Adipocyte (in vitro differentiated cells): ENCODE measurements around the gene MYO5B.

Source experiments
- DNase-seq: peaks from one replicate; pipeline ENCODE4 v3.0.0-alpha.2; 2015; ENCODE audit warnings: low read depth
- H3K27me3 ChIP-seq: replicated peaks from 2 replicates; pipeline ENCODE4 v1.7.0; 2013; ENCODE audit warnings: mild to moderate bottlenecking, low read length, moderate library complexity; ENCODE audit not compliant: control insufficient read depth, insufficient read depth
- H3K36me3 ChIP-seq: 2 replicates; pipeline ENCODE4 v1.7.0; 2013; ENCODE audit warnings: low read length, mild to moderate bottlenecking, moderate library complexity; ENCODE audit not compliant: control insufficient read depth, insufficient read depth, severe bottlenecking
- H3K4me1 ChIP-seq: 2 replicates; pipeline ENCODE4 v1.7.0; 2013; ENCODE audit warnings: mild to moderate bottlenecking, low read length, moderate library complexity; ENCODE audit not compliant: control insufficient read depth, insufficient read depth
- H3K4me3 ChIP-seq: 2 replicates; pipeline ENCODE4 v1.7.0; 2013; ENCODE audit warnings: mild to moderate bottlenecking, low read length, moderate library complexity
- H3K9ac ChIP-seq: 2 replicates; pipeline ENCODE4 v1.7.0; 2013; ENCODE audit warnings: mild to moderate bottlenecking, low read length, moderate library complexity
- H3K9me3 ChIP-seq: 2 replicates; pipeline ENCODE4 v1.7.0; 2013; ENCODE audit warnings: mild to moderate bottlenecking, low read length, moderate library complexity; ENCODE audit not compliant: control insufficient read depth

The MYO5B gene

GRCh38 chr18:50187659-50188058 is 7.3 kb downstream of the MYO5B start:
- Histone ChIP-seq H3K4me1 (no peaks in the 10 kb centered on the region), H3K4me3 (no peak overlapping the region), H3K9me3 (no peaks in the 10 kb centered on the region), H3K36me3 (no peaks in the 10 kb centered on the region), H3K9ac (no peak overlapping the region), H3K27me3 (peaks cover 45% of the 10 kb centered on the region)
- no peak for DNase-seq

- no peak for DNase-seq
- Histone ChIP-seq H3K4me3 (no peak overlapping the region), H3K36me3 (no peaks in the 10 kb centered on the region), H3K9ac (no peak overlapping the region), H3K9me3 (no peaks in the 10 kb centered on the region), H3K27me3 (peaks cover 43% of the 10 kb centered on the region), H3K4me1 (no peaks in the 10 kb centered on the region)
Measured at GRCh38 chr18:50186385-50186784, 8.6 kb downstream of the MYO5B start.

GRCh38 chr18:50183556-50183955 is 11.4 kb downstream of the MYO5B start:
- H3K27me3 ChIP-seq: peaks cover 43% of the 10 kb centered on the region
- H3K9me3 ChIP-seq: no peaks in the 10 kb centered on the region
- H3K4me3 ChIP-seq: no peak overlapping the region
- H3K4me1 ChIP-seq: no peaks in the 10 kb centered on the region
- H3K9ac ChIP-seq: no peak overlapping the region
- H3K36me3 ChIP-seq: no peaks in the 10 kb centered on the region
- peak; percentile 29 for DNase-seq

- Histone ChIP-seq H3K27me3 (peaks cover 40% of the 10 kb centered on the region), H3K4me3 (no peak overlapping the region), H3K9ac (no peak overlapping the region), H3K9me3 (no peaks in the 10 kb centered on the region), H3K4me1 (no peaks in the 10 kb centered on the region), H3K36me3 (no peaks in the 10 kb centered on the region)
- no peak for DNase-seq
Measured at GRCh38 chr18:50182511-50182910, 12.4 kb downstream of the MYO5B start.

- no peaks in the 10 kb centered on the region for H3K36me3 ChIP-seq
- DNase-seq: no peak
- peaks cover 46% of the 10 kb centered on the region for H3K27me3 ChIP-seq
- H3K4me3 ChIP-seq: no peak overlapping the region
- no peak overlapping the region for H3K9ac ChIP-seq
- H3K9me3 ChIP-seq: no peaks in the 10 kb centered on the region
- H3K4me1 ChIP-seq: no peaks in the 10 kb centered on the region
Measured at GRCh38 chr18:50181590-50181989, 13.4 kb downstream of the MYO5B start.

GRCh38 chr18:50179465-50179864 is 15.5 kb downstream of the MYO5B start:
- Histone ChIP-seq H3K9ac (no peak overlapping the region), H3K9me3 (peaks cover 2% of the 10 kb centered on the region), H3K36me3 (no peaks in the 10 kb centered on the region), H3K27me3 (peaks cover 46% of the 10 kb centered on the region), H3K4me1 (no peaks in the 10 kb centered on the region), H3K4me3 (no peak overlapping the region)
- no peak for DNase-seq

- Histone ChIP-seq H3K4me3 (no peak overlapping the region), H3K9me3 (peaks cover 9% of the 10 kb centered on the region), H3K36me3 (no peaks in the 10 kb centered on the region), H3K27me3 (peaks cover 42% of the 10 kb centered on the region), H3K9ac (no peak overlapping the region), H3K4me1 (no peaks in the 10 kb centered on the region)
- DNase-seq: no peak
Measured at GRCh38 chr18:50177294-50177992, 17.5 kb downstream of the MYO5B start.

DNA sequence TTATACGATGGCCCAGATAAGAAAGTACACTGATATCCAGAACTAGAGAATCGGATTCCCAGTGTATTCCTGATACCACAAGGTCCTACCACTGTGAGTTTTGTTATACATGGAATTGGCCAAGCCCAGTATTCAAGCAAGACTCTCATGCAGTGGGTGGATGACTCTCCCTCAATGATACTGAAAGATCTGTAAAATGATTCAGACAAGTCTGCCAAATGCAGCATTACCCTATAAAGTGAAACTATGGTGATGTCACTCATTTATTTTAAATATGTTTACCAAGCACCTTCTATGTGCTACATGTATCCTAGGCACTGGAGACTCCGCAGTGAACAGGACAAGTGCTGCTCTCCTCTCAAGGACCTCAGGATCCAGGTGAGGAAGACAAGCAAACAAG is 22.6 kb downstream of the MYO5B start:
- Histone ChIP-seq H3K27me3 (peaks cover 31% of the 10 kb centered on the region), H3K9ac (no peak overlapping the region), H3K36me3 (no peaks in the 10 kb centered on the region), H3K9me3 (peaks cover 9% of the 10 kb centered on the region), H3K4me1 (no peaks in the 10 kb centered on the region), H3K4me3 (no peak overlapping the region)
- DNase-seq: no peak

GRCh38 chr18:50171406-50171805 is 23.5 kb downstream of the MYO5B start:
- H3K4me3 ChIP-seq: no peak overlapping the region
- H3K27me3 ChIP-seq: peaks cover 26% of the 10 kb centered on the region
- H3K9me3 ChIP-seq: peaks cover 9% of the 10 kb centered on the region
- H3K36me3 ChIP-seq: no peaks in the 10 kb centered on the region
- no peak for DNase-seq
- no peaks in the 10 kb centered on the region for H3K4me1 ChIP-seq
- no peak overlapping the region for H3K9ac ChIP-seq

DNA sequence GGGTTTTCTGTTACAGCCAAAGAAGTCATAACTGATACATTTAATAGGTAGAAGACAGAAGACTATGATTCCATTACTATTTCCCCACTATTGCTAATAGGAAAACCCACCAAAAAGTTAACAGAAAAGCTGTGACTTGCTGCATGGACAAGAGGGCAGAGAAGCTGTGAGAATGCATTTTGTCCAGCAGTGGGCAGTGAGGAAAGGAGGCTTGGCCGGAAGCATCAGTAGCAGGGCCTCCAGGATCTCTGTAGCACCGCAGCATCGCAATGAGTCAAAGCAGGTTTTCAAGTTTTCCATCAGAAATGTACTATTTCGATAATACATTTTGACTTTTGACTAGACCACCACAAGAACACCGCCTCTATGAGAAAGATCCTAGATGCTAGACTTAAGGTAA is 24.9 kb downstream of the MYO5B start:
- no peak for DNase-seq
- Histone ChIP-seq H3K36me3 (no peaks in the 10 kb centered on the region), H3K4me3 (no peak overlapping the region), H3K27me3 (peaks cover 24% of the 10 kb centered on the region), H3K9me3 (peaks cover 9% of the 10 kb centered on the region), H3K9ac (no peak overlapping the region), H3K4me1 (no peaks in the 10 kb centered on the region)

DNA sequence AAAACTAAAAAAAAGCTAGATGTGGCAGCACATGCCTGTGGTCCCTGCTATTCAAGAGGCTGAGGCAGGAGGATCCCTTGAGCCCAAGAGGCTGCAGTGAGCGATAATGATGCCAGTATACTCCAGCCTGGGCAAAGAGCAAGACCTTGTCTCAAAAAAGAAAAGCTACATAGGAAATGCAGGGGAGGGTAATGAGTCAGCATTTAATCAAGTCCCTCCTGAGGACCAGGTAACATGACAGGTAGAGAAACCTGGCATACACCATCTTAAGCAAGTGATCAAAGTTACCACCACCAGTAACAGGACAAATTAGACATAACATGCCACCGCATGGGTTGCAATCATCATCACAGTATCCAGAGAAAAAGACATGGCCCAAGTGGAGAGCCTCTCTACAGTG is 25.8 kb downstream of the MYO5B start:
- no peaks in the 10 kb centered on the region for H3K36me3 ChIP-seq
- no peak overlapping the region for H3K4me3 ChIP-seq
- H3K27me3 ChIP-seq: peaks cover 26% of the 10 kb centered on the region
- H3K9me3 ChIP-seq: peaks cover 4% of the 10 kb centered on the region
- H3K9ac ChIP-seq: no peak overlapping the region
- DNase-seq: no peak
- H3K4me1 ChIP-seq: no peaks in the 10 kb centered on the region

- Histone ChIP-seq H3K9me3 (no peaks in the 10 kb centered on the region), H3K9ac (no peak overlapping the region), H3K4me3 (no peak overlapping the region), H3K4me1 (no peaks in the 10 kb centered on the region), H3K27me3 (peaks cover 22% of the 10 kb centered on the region), H3K36me3 (no peaks in the 10 kb centered on the region)
- DNase-seq: no peak
Measured at GRCh38 chr18:50167966-50168365, 27.0 kb downstream of the MYO5B start.
